Natural killer cell (primary cell): ENCODE measurements around the gene COX19. TPM values are rescaled to one million over a fixed set of nuclear protein-coding genes. Genes with fewer than 3 reads are reported as not detected.

Source experiments
- ATAC-seq, 3 donors: fragments of 150-1000 bp in 2 of 3; fragments of 200-7000 bp in 1 of 3; cut with Tn5 transposase; 1 replicate in 1 of 3; 2 replicates in 2 of 3; pipeline ENCODE4 v1.10.0; 2021; ENCODE audit warnings: mild to moderate bottlenecking in 2 of 3, moderate library complexity in 2 of 3
- DNase-seq, 2 donors: peaks; one replicate each; pipeline versions ENCODE4 v3.0.0 to v3.0.0-alpha.2; 2013 to 2021; ENCODE audit warnings: mixed read lengths in 1 of 2
- H3K27ac ChIP-seq: one replicate; pipeline ENCODE4 v1.5.1; 2013; ENCODE audit warnings: mild to moderate bottlenecking, low read length
- H3K27me3 ChIP-seq: one replicate; pipeline ENCODE4 v1.6.1; 2013; ENCODE audit warnings: low read length; ENCODE audit not compliant: control insufficient read depth, insufficient read depth
- H3K36me3 ChIP-seq: one replicate; pipeline ENCODE4 v1.6.1; 2013; ENCODE audit warnings: low read length; ENCODE audit not compliant: control insufficient read depth, insufficient read depth
- H3K4me1 ChIP-seq: one replicate; pipeline ENCODE4 v1.6.1; 2013; ENCODE audit warnings: low read length; ENCODE audit not compliant: control insufficient read depth, insufficient read depth
- H3K4me3 ChIP-seq: one replicate; pipeline ENCODE4 v1.5.1; 2013; ENCODE audit warnings: low read length
- H3K9me3 ChIP-seq: one replicate; pipeline ENCODE4 v1.6.1; 2013; ENCODE audit warnings: low read length; ENCODE audit not compliant: control insufficient read depth, insufficient read depth
- H3K27ac Mint-ChIP-seq, 2 donors: one replicate each; pipeline ENCODE4 v1.8.0; 2022; ENCODE audit warnings: mild to moderate bottlenecking in 2 of 2, mixed read lengths in 2 of 2, moderate library complexity in 1 of 2
- H3K27me3 Mint-ChIP-seq, 2 donors: one replicate each; pipeline ENCODE4 v1.8.0; 2022; ENCODE audit warnings: low read depth in 2 of 2, mixed read lengths in 2 of 2
- H3K36me3 Mint-ChIP-seq: one replicate; pipeline ENCODE4 v1.8.0; 2022; ENCODE audit warnings: mixed read lengths
- H3K4me1 Mint-ChIP-seq, 2 donors: one replicate each; pipeline ENCODE4 v1.8.0; 2022; ENCODE audit warnings: mixed read lengths in 2 of 2
- H3K4me3 Mint-ChIP-seq: one replicate; pipeline ENCODE4 v1.8.0; 2022; ENCODE audit warnings: mild to moderate bottlenecking, moderate library complexity, mixed read lengths
- H3K9me3 Mint-ChIP-seq, 2 donors: one replicate each; pipeline ENCODE4 v1.8.0; 2022; ENCODE audit warnings: mixed read lengths in 2 of 2
- WGBS: methylation state at CpG from one replicate; pipeline ENCODE4 v1.1.7; 2013; ENCODE audit warnings: missing lambda C conversion rate; ENCODE audit not compliant: insufficient coverage; 5-methylcytosine and 5-hydroxymethylcytosine counted together
- intact Hi-C: fragments of 100-400 bp; cut with micrococcal nuclease; formaldehyde crosslinking; loops from one replicate; pipeline ENCODE4 v1.14.2; 2022
- total RNA-seq, 4 donors: library from RNA; stranded (reverse); fragments of 120-200 nt in 1 of 4; gene quantifications; one replicate each; pipeline versions ENCODE4 v1.2.3 to v1.2.4, GENCODE V29; 2013 to 2022
- TF ChIP-seq, protein P1 (sequence below): fragments of 200-600 bp; IDR thresholded peaks from one replicate; pipeline ENCODE4 v1.8.0; 2022; ENCODE audit warnings: antibody characterized with exemption

COX19 gene
- total RNA-seq, 3 donors from 2014 or later (not counting 1 experiment from before 2014, with no cell fraction given) = 33.6 to 38.3 (median 33.6) TPM

GRCh38 chr7:985127-985416, 9.7 kb upstream of the COX19 start:
- H3K27ac Mint-ChIP-seq = no peak overlapping the region
- H3K4me1 ChIP-seq = peaks cover 9% of the 10 kb centered on the region
- H3K36me3 ChIP-seq = no peaks in the 10 kb centered on the region
- no peaks in the 10 kb centered on the region for H3K4me1 Mint-ChIP-seq
- TF ChIP-seq, protein P1, sequence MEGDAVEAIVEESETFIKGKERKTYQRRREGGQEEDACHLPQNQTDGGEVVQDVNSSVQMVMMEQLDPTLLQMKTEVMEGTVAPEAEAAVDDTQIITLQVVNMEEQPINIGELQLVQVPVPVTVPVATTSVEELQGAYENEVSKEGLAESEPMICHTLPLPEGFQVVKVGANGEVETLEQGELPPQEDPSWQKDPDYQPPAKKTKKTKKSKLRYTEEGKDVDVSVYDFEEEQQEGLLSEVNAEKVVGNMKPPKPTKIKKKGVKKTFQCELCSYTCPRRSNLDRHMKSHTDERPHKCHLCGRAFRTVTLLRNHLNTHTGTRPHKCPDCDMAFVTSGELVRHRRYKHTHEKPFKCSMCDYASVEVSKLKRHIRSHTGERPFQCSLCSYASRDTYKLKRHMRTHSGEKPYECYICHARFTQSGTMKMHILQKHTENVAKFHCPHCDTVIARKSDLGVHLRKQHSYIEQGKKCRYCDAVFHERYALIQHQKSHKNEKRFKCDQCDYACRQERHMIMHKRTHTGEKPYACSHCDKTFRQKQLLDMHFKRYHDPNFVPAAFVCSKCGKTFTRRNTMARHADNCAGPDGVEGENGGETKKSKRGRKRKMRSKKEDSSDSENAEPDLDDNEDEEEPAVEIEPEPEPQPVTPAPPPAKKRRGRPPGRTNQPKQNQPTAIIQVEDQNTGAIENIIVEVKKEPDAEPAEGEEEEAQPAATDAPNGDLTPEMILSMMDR = no peak
- no peaks in the 10 kb centered on the region for H3K36me3 Mint-ChIP-seq
- peaks cover 0 to 2% of the 10 kb centered on the region in 2 donors for H3K27me3 Mint-ChIP-seq
- ATAC-seq (no peak), DNase-seq (no peak)
- no peaks in the 10 kb centered on the region for H3K9me3 Mint-ChIP-seq
- 87% methylated on average over 16 of the region's 16 CpGs for WGBS
- intact Hi-C loops = no loop called here
- H3K4me3 Mint-ChIP-seq = no peak overlapping the region
- no peak overlapping the region for H3K4me3 ChIP-seq
- no peak overlapping the region for H3K27ac ChIP-seq
- H3K9me3 ChIP-seq = no peaks in the 10 kb centered on the region
- peaks cover 9% of the 10 kb centered on the region for H3K27me3 ChIP-seq

- DNase-seq = no peak
- H3K4me1 ChIP-seq = peaks cover 9% of the 10 kb centered on the region
- intact Hi-C loops = no loop called here
- no peak overlapping the region for H3K27ac Mint-ChIP-seq
- no peaks in the 10 kb centered on the region for H3K4me1 Mint-ChIP-seq
- H3K4me3 Mint-ChIP-seq = no peak overlapping the region
- H3K36me3 Mint-ChIP-seq = no peaks in the 10 kb centered on the region
- no peak for ATAC-seq
- TF ChIP-seq, protein P1 = no peak
- H3K36me3 ChIP-seq = no peaks in the 10 kb centered on the region
- H3K9me3 ChIP-seq = no peaks in the 10 kb centered on the region
- no peaks in the 10 kb centered on the region for H3K9me3 Mint-ChIP-seq
- no peak overlapping the region for H3K27ac ChIP-seq
- peaks cover 0 to 2% of the 10 kb centered on the region in 2 donors for H3K27me3 Mint-ChIP-seq
- no peak overlapping the region for H3K4me3 ChIP-seq
- WGBS = 89% methylated on average over 39 of the region's 39 CpGs
- H3K27me3 ChIP-seq = peaks cover 9% of the 10 kb centered on the region
Measured at GRCh38 chr7:984361-985126, 9.2 kb upstream of the COX19 start.

DNA sequence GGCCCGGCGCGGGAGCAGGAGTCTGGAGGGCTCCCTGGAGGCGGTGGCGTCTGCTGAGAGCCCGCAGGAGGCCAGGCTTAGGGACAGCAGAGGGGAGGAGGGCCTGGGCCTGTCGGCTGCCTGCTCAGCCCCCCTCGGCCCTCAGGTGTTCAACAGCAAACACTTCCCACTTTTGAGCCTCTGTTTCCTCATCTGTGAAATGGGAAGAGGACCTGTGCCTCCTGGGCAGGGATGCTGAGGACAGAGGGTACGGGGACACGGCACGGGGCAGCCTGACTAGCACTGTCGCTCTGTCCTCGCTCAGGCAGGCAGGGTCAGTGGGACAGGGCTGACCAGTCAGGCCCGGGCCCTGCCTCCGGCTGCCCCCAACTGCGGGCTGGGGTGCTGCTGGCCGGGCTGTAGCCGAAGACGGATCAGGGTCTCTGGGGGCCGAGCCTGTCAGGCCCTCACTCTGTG, 8.3 kb upstream of the COX19 start:
- TF ChIP-seq, protein P1 = no peak
- Histone ChIP-seq H3K4me3 (no peak overlapping the region), H3K27me3 (peaks cover 9% of the 10 kb centered on the region), H3K36me3 (no peaks in the 10 kb centered on the region), H3K4me1 (peaks cover 9% of the 10 kb centered on the region), H3K27ac (no peak overlapping the region), H3K9me3 (no peaks in the 10 kb centered on the region)
- intact Hi-C loops = no loop called here
- Mint-ChIP-seq H3K27ac (no peak overlapping the region), H3K4me1 (no peaks in the 10 kb centered on the region), H3K4me3 (no peak overlapping the region), H3K27me3 (peaks cover 0 to 2% of the 10 kb centered on the region in 2 donors), H3K9me3 (no peaks in the 10 kb centered on the region), H3K36me3 (no peaks in the 10 kb centered on the region)
- DNase-seq (no peak), ATAC-seq (no peak)
- WGBS = 92% methylated on average over 20 of the region's 20 CpGs
